Hematopoietic multipotent progenitor cell (in vitro differentiated cells): ENCODE data around the gene IFITM5. TPM values are rescaled to one million over a fixed set of nuclear protein-coding genes. Genes with fewer than 3 reads are reported as not detected.
"Not testable (repeated sequence)": the region's sequence is repeated elsewhere in the genome, so short reads cannot be mapped to it uniquely, and the experiment has no call there.

Source experiments
- DNase-seq, 3 donors: peaks; one replicate each; pipeline ENCODE4 v3.0.0-alpha.2; 2011 to 2015; ENCODE audit warnings: low read depth in 2 of 3, low spot score in 2 of 3
- total RNA-seq: library from RNA; depleted of rRNA; stranded (reverse); fragments of >200 nt; gene quantifications from one replicate; pipeline ENCODE4 v1.2.3, GENCODE V29; 2012

IFITM5 gene
- total RNA-seq, 1 donor, result not detected

- DNase-seq, result no peak
Measured at GRCh38 chr11:313304-313786, 14.0 kb upstream of the IFITM5 start.

- DNase-seq, result no peak
Measured at GRCh38 chr11:312092-312816, 12.9 kb upstream of the IFITM5 start.

GRCh38 chr11:311013-311748 lies 11.9 kb upstream of the IFITM5 start:
- DNase-seq, result not testable (repeated sequence)

DNA sequence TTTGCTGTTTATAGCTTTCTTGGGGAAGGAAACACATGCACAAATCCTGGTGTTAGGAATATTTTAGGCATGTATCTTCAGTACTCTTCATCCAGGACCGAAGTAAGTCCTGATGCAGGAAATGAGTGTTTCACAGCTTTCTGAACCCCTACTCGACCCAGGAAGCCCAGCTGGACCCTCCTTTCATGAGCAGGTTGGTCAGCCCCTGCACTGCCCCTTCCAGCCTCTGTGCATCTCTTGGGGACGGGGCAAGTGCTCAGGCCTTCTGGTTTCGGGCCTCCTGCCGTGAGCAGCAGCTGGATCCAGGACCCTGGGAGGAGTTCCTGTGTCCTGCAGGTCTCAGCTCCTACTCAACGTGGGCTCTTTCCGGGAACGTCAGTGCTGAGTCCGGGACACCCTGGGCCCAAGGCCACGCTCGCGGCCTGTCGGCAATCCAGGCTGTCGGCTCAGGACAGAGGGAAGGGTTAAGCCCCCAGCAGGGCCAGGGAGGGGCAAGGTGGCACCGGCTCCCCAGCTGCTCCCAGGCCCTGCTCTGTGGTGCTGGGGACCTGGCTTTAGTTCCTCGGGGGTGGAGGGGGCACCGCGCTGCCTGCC lies 10.8 kb upstream of the IFITM5 start:
- DNase-seq, result not testable (repeated sequence)

DNA sequence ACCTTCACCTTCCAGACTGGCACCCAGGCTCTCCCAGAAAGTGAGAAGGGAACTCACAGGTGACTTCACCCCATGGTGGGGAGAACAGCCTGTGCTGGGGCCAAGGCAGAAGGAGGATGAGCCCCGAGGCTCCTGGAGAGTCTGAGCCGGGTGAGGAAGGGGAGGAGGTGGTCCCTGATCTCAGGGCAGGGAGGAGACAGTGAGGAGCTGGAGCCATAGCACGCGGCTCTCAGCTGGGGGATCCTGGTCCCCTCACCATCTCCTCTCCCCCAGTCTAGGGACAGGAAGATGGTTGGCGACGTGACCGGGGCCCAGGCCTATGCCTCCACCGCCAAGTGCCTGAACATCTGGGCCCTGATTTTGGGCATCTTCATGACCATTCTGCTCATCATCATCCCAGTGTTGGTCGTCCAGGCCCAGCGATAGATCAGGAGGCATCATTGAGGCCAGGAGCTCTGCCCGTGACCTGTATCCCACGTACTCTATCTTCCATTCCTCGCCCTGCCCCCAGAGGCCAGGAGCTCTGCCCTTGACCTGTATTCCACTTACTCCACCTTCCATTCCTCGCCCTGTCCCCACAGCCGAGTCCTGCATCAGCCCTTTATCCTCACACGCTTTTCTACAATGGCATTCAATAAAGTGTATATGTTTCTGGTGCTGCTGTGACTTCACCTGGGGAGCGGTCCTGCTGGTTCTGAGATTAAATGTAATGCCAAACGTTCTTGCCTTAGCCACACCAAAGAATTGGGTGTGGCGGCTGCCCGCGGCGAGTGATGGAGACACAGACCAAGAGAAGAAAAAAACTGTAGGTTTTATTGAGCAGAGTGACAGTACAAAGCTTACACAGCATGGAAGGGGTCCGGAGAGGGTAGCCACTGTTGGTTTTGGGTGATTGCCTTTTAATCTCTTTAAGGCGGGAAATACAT lies 9.7 kb upstream of the IFITM5 start:
- DNase-seq, result not testable (repeated sequence)

DNA sequence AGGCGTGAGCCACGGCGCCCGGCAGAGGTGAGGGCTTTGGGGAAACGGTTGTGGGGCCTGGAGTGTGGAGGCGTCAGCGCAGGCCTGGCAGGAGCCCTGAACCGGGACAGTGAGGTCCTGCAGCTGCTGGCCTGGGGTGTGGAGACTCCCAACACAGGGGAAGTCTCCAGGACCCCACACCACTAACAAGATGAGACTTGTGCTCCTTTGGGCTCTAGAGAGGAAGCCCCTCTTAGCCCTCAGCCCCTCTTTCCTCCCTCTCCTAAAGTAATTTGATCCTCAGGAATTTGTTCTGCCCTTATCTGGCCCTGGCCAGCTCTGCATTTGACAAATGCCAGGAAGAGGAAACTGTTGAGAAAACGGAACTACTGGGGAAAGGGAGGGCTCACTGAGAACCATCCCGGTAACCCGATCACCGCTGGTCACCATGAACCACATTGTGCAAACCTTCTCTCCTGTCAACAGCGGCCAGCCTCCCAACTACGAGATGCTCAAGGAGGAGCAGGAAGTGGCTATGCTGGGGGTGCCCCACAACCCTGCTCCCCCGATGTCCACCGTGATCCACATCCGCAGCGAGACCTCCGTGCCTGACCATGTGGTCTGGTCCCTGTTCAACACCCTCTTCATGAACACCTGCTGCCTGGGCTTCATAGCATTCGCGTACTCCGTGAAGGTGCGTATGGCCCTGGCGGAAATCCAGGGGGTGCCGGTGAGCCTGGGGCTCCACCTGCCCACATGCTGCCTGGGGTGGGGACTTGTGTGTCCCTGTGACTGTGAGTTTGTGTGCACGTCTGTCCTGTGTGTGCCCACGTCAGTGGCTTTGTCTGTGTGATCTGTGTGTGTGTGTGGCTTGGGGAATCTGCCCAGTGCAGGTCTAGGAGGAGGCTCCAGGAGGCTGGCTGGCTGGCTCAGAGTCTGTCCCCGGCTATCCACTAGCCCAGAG lies 8.7 kb upstream of the IFITM5 start, which contains the start of gene IFITM2:
Gene IFITM2 (plus strand): TSS at position 51 of the 943 bp plus-strand sequence. CDS start 377 bp downstream, at position 428.
- peak in 2 of 3 donors; percentile 50 to 54 for DNase-seq

GRCh38 chr11:306645-307371 lies 7.5 kb upstream of the IFITM5 start:
- DNase-seq, result no peak

DNA sequence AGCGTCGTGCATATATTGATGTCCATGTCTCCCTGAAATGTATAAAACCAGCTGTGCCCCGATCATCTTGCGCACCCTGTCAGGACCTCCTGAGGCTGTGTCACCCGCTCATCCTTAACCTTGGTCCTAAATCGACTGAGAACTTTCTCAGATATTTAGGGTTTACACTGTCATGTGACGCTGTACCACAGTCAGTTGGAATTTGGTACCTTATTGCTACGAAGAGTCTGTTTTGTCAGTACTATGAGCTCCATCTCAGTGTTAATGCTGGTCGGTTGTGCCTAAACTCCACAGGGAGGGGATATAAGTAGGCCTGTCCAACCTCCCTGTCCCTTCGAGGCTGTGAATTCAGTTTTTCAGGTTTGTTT lies 6.5 kb upstream of the IFITM5 start:
- no peak for DNase-seq

DNA sequence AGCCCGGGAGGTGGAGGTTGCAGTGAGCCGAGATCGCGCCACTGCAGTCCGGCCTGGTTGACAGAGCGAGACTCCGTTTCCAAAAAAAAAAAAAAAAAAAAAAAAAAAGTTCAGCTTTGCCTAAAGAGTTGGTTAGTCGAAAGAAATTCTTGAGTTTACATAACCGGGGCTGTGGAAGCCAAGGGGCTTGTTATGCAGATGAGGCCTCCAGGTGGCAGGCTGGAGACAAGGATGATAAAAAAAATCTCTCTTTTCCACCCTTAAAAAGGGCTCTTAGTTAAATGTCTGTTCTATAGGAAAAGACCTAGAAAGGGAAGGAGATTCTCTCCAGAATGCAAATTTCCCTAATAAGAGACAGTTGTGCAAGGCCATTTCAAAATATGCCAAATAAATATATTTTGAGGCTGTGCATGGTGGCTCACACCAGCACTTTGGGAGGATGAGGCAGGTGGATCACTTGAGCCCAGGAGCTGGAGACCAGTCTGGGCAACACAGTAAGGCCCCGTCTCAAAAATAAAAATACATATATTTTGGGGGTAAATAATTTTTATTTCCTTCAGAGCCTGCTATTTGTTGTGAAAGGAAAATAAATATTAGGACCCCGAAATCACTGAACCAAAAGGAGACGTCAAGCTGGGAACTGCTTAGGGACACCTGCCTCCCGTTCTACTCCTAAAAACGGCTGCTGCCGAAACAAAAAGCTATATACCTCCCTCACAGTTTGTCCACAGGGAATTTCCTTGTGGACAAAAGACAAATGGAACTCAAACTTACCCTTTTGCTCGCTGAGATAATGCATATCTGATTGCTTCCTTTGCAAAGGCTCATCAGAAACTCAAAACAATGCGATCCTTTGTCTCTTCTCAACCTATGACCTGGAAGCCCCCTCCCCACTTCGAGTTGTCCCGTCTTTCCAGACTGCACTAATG lies 5.9 kb upstream of the IFITM5 start:
- DNase-seq, result peak in 2 of 3 donors; percentile 63 to 87

GRCh38 chr11:304061-304506 lies 4.8 kb upstream of the IFITM5 start:
- DNase-seq, result no peak

DNA sequence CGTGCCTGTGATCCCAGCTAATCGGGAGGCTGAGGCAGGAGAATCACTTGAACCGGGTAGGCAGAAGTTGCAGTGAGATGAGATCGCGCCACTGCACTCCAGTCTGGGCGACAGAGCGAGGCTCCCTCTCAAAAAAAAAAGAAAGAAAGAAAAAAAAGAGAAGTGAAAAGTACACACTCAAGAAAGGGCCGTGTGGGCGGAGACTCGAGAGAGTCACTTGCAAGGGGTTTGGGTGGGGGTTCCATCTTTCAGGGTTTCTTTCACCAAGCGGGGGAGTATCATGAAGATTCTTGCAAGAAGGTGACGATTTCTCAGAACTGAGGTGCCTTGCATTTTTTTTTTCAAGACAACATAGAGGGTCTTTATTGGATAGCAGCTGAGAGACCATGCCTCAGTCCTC lies 4.0 kb upstream of the IFITM5 start:
- peak in 1 of 3 donors; percentile 29 for DNase-seq

GRCh38 chr11:299951-300735 lies 817 bp upstream of the IFITM5 start:
- peak in 2 of 3 donors; percentile 70 to 79 for DNase-seq

- DNase-seq, result no peak
Measured at GRCh38 chr11:298406-299065, 790 bp downstream of the IFITM5 start.

- DNase-seq, result no peak
Measured at GRCh38 chr11:297586-298405, 1.5 kb downstream of the IFITM5 start.

GRCh38 chr11:297051-297585 lies 2.2 kb downstream of the IFITM5 start:
- no peak for DNase-seq
